ENCODE measurements around the gene ASXL2. TPM values are rescaled to one million over a fixed set of nuclear protein-coding genes. Genes with fewer than 3 reads are reported as not detected.

ASXL2 gene
- total RNA-seq, 1 experiment from 2014 or later: 34.0 TPM

- Mint-ChIP-seq H3K4me1 (ENCODE audit: insufficient read depth, unreplicated experiment) (peaks cover 5% of the 10 kb centered on the region), H3K27me3 (ENCODE audit: insufficient read depth, unreplicated experiment) (no peaks in the 10 kb centered on the region), H3K36me3 (ENCODE audit: insufficient read depth, unreplicated experiment) (peaks cover 31% of the 10 kb centered on the region), H3K4me3 (ENCODE audit: unreplicated experiment) (no peak overlapping the region), H3K27ac (ENCODE audit: low read depth, unreplicated experiment) (no peak overlapping the region), H3K9me3 (ENCODE audit: unreplicated experiment) (no peaks in the 10 kb centered on the region)
- no peak for DNase-seq (ENCODE audit: unreplicated experiment)
- ChIA-PET CTCF (interaction anchor here (0.6 kb wide), 1 partner anchor 951 kb away, joined by 3 read pairs; no protein-coding TSS in a partner anchor), POLR2A (interaction anchor here (0.5 kb wide), 1 partner anchor 161 kb away, joined by 3 read pairs; no protein-coding TSS in a partner anchor)
- TF ChIP-seq CTCF (IDR thresholded peaks at IDR 0.05; ENCODE audit: unreplicated experiment): no peak
- no TSS peak for BruUV-seq (replicated peaks)
- intact Hi-C loops (cut with micrococcal nuclease): no loop called here
Observed at GRCh38 chr2:25806941-25807340, 71.3 kb downstream of the ASXL2 start.

- POLR2A ChIA-PET: no interaction called here
- no TSS peak for BruUV-seq (replicated peaks)
- no peaks in the 10 kb centered on the region for H3K9me3 Mint-ChIP-seq (ENCODE audit: unreplicated experiment)
Observed at GRCh38 chr2:25805987-25806386, 72.3 kb downstream of the ASXL2 start.

GRCh38 chr2:25804338-25804737 lies 73.9 kb downstream of the ASXL2 start:
- no peak for DNase-seq (ENCODE audit: unreplicated experiment)
- intact Hi-C loops (cut with micrococcal nuclease): no loop called here
- no peaks in the 10 kb centered on the region for H3K27me3 Mint-ChIP-seq (ENCODE audit: insufficient read depth, unreplicated experiment)
- peaks cover 26% of the 10 kb centered on the region for H3K36me3 Mint-ChIP-seq (ENCODE audit: insufficient read depth, unreplicated experiment)
- CTCF ChIA-PET: interaction anchor here (0.5 kb wide), 1 partner anchor 104 kb away, joined by 3 read pairs; no protein-coding TSS in a partner anchor
- H3K4me3 Mint-ChIP-seq (ENCODE audit: unreplicated experiment): no peak overlapping the region
- no peak overlapping the region for H3K27ac Mint-ChIP-seq (ENCODE audit: low read depth, unreplicated experiment)
- POLR2A ChIA-PET: no interaction called here
- no peaks in the 10 kb centered on the region for H3K9me3 Mint-ChIP-seq (ENCODE audit: unreplicated experiment)
- BruUV-seq (replicated peaks): no TSS peak
- no peak for TF ChIP-seq CTCF (IDR thresholded peaks at IDR 0.05; ENCODE audit: unreplicated experiment)
- H3K4me1 Mint-ChIP-seq (ENCODE audit: insufficient read depth, unreplicated experiment): peaks cover 5% of the 10 kb centered on the region

More at GRCh38 chr2:25805987-25806386, 72.3 kb downstream of the ASXL2 start:
- CTCF ChIA-PET: no interaction called here
- Mint-ChIP-seq H3K4me1 (ENCODE audit: insufficient read depth, unreplicated experiment) (peaks cover 5% of the 10 kb centered on the region), H3K36me3 (ENCODE audit: insufficient read depth, unreplicated experiment) (peaks cover 31% of the 10 kb centered on the region), H3K4me3 (ENCODE audit: unreplicated experiment) (no peak overlapping the region), H3K27me3 (ENCODE audit: insufficient read depth, unreplicated experiment) (no peaks in the 10 kb centered on the region), H3K27ac (ENCODE audit: low read depth, unreplicated experiment) (no peak overlapping the region)
- no peak for TF ChIP-seq CTCF (IDR thresholded peaks at IDR 0.05; ENCODE audit: unreplicated experiment)
- no peak for DNase-seq (ENCODE audit: unreplicated experiment)
- intact Hi-C loops (cut with micrococcal nuclease): no loop called here

- ChIA-PET CTCF (no interaction called here), POLR2A (interaction anchor here (0.5 to 1.0 kb wide), 2 partner anchors 9 to 27 kb away, joined by 3 read pairs; no protein-coding TSS in a partner anchor)
- no peaks in the 10 kb centered on the region for H3K4me1 Mint-ChIP-seq (ENCODE audit: insufficient read depth, unreplicated experiment)
- peaks cover 15% of the 10 kb centered on the region for H3K36me3 Mint-ChIP-seq (ENCODE audit: insufficient read depth, unreplicated experiment)
- no peak overlapping the region for H3K4me3 Mint-ChIP-seq (ENCODE audit: unreplicated experiment)
- no peaks in the 10 kb centered on the region for H3K27me3 Mint-ChIP-seq (ENCODE audit: insufficient read depth, unreplicated experiment)
- no peaks in the 10 kb centered on the region for H3K9me3 Mint-ChIP-seq (ENCODE audit: unreplicated experiment)
- H3K27ac Mint-ChIP-seq (ENCODE audit: low read depth, unreplicated experiment): no peak overlapping the region
- TF ChIP-seq CTCF (IDR thresholded peaks at IDR 0.05; ENCODE audit: unreplicated experiment): no peak
- no peak for DNase-seq (ENCODE audit: unreplicated experiment)
- BruUV-seq (replicated peaks): no TSS peak
- intact Hi-C loops (cut with micrococcal nuclease): no loop called here
Observed at GRCh38 chr2:25799301-25799700, 79.0 kb downstream of the ASXL2 start.
